Measurements from ENCODE around the gene PFKM. TPM values are rescaled to one million over a fixed set of nuclear protein-coding genes. Genes with fewer than 3 reads are reported as not detected.
A peak's percentile ranks its signal among the peaks of the same experiment; 100 is the strongest.

PFKM gene
- total and polyA plus RNA-seq, 5 donors from 2014 or later, result 4.6 to 13.6 (median 6.0) TPM

DNA sequence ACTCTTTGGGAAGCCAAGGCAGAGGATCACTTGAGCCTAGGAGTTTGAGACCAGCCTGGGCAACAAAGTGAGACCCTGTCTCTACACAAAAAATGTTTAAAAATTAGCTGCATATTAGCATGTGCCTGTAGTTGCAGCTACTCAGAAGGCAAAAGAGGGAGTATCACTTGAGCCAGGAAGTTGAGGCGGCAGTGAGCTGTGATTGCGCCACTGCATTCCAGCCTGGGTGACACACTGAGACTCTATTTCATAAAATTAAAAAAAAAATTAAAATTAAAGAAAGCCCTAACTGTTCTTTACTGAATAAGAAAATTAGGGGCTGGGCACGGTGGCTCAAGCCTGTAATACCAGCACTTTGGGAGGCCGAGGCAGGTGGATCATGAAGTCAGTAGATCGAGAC is 40.3 kb upstream of the PFKM start:
- Mint-ChIP-seq H3K27ac (peak overlapping the region in 2 of 3 donors; percentile 25 to 26), H3K9me3 (peaks cover 0 to 2% (median 0%) of the 10 kb centered on the region in 7 donors), H3K4me3 (no peak overlapping the region), H3K4me1 (peaks cover 0 to 10% (median 2%) of the 10 kb centered on the region in 4 donors), H3K36me3 (peaks cover 31% of the 10 kb centered on the region), H3K27me3 (no peaks in the 10 kb centered on the region)
- DNase-seq (no peak), ATAC-seq (ENCODE audit: low read depth in 2 of 2) (no peak)
- Histone ChIP-seq H3K27me3 (ENCODE audit: control insufficient read depth, insufficient read depth, low read length) (no peaks in the 10 kb centered on the region), H3K9me3 (ENCODE audit: control insufficient read depth in 2 of 2, low read length in 2 of 2) (no peaks in the 10 kb centered on the region), H3K4me1 (ENCODE audit: control insufficient read depth, insufficient read depth, low read length, poor library complexity, severe bottlenecking) (no peaks in the 10 kb centered on the region), H3K27ac (ENCODE audit: insufficient read depth, low read length, poor library complexity, severe bottlenecking) (no peak overlapping the region), H3K4me3 (ENCODE audit: low read depth, low read length) (no peak overlapping the region), H3K36me3 (ENCODE audit: control insufficient read depth, insufficient read depth, low read length) (peaks cover 52% of the 10 kb centered on the region)

DNA sequence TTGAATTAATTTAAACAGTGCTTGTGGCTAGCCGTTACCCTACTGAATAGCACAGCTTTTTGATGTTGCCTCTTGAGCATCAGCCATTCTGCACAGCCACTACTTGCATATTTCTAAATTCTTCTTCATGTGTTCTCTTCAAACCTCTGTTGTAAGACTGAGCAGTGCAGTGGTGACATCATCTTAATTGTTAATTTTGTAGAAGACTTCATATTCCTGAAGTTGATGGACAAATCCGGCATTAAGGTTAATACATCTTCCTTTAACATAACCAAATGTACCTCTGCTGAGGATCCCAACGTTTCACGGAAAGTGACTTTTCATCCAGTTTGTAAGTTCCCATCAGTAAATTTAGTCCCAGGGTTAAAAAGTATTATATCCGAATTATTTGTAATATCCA is 38.9 kb upstream of the PFKM start:
- Histone ChIP-seq H3K9me3 (ENCODE audit: control insufficient read depth in 2 of 2, low read length in 2 of 2) (no peaks in the 10 kb centered on the region), H3K4me3 (ENCODE audit: low read depth, low read length) (no peak overlapping the region), H3K27me3 (ENCODE audit: control insufficient read depth, insufficient read depth, low read length) (no peaks in the 10 kb centered on the region), H3K36me3 (ENCODE audit: control insufficient read depth, insufficient read depth, low read length) (peaks cover 49% of the 10 kb centered on the region), H3K4me1 (ENCODE audit: control insufficient read depth, insufficient read depth, low read length, poor library complexity, severe bottlenecking) (no peaks in the 10 kb centered on the region), H3K27ac (ENCODE audit: insufficient read depth, low read length, poor library complexity, severe bottlenecking) (no peak overlapping the region)
- H3K27me3 Mint-ChIP-seq, result no peaks in the 10 kb centered on the region
- no peak for ATAC-seq (ENCODE audit: low read depth in 2 of 2)
- peaks cover 27% of the 10 kb centered on the region for H3K36me3 Mint-ChIP-seq
- H3K4me1 Mint-ChIP-seq, result peaks cover 0 to 14% (median 2%) of the 10 kb centered on the region in 4 donors
- H3K4me3 Mint-ChIP-seq, result no peak overlapping the region
- peaks cover 0 to 2% (median 0%) of the 10 kb centered on the region in 7 donors for H3K9me3 Mint-ChIP-seq
- H3K27ac Mint-ChIP-seq, result no peak overlapping the region
- DNase-seq, result no peak

DNA sequence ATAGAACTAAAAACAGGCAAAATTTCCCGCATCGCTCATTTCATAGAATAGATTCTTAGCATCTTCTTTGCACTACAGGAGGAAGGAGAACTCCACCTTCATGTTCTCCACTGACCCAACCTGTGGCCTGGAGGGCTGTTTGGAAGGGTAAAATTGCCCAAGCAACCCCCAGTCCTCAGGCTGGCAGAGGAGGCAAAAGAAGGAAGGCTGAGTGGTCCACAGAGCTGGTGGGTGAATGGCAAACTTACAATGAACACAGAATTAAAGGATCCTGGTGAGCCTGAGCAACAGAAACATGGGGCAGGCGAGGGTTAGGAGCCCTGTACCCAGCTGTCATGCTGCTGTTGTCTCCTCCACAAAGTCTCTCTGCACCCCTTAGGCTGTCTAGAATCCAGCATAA is 38.3 kb upstream of the PFKM start:
- Histone ChIP-seq H3K4me1 (ENCODE audit: control insufficient read depth, insufficient read depth, low read length, poor library complexity, severe bottlenecking) (no peaks in the 10 kb centered on the region), H3K27ac (ENCODE audit: insufficient read depth, low read length, poor library complexity, severe bottlenecking) (no peak overlapping the region), H3K9me3 (ENCODE audit: control insufficient read depth in 2 of 2, low read length in 2 of 2) (no peaks in the 10 kb centered on the region), H3K36me3 (ENCODE audit: control insufficient read depth, insufficient read depth, low read length) (peaks cover 53% of the 10 kb centered on the region), H3K27me3 (ENCODE audit: control insufficient read depth, insufficient read depth, low read length) (no peaks in the 10 kb centered on the region), H3K4me3 (ENCODE audit: low read depth, low read length) (no peak overlapping the region)
- H3K4me1 Mint-ChIP-seq, result peaks cover 0 to 10% (median 2%) of the 10 kb centered on the region in 4 donors
- DNase-seq, result no peak
- ATAC-seq (ENCODE audit: low read depth in 2 of 2), result no peak
- peaks cover 30% of the 10 kb centered on the region for H3K36me3 Mint-ChIP-seq
- H3K4me3 Mint-ChIP-seq, result no peak overlapping the region
- H3K9me3 Mint-ChIP-seq, result peaks cover 0 to 2% (median 0%) of the 10 kb centered on the region in 7 donors
- no peaks in the 10 kb centered on the region for H3K27me3 Mint-ChIP-seq
- no peak overlapping the region for H3K27ac Mint-ChIP-seq

DNA sequence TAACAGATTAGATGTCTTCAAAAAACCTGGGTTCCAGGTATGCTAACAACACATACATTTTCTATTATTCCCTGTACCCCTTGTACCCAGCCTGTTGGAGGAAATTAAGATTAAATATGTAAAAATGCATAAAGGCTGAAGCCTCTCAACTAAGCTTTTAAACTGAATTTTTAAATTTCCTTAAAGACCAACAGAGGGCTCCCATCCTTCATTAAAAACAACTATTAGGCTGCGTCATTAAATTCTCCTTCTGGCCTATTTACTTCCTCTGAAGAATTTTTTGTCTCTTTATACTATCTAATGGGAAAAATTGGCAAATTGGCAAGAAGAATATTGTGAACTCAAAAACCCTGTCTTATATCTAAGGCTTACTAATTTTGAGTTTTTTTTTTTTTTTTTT is 35.1 kb upstream of the PFKM start:
- Histone ChIP-seq H3K36me3 (ENCODE audit: control insufficient read depth, insufficient read depth, low read length) (peaks cover 76% of the 10 kb centered on the region), H3K4me1 (ENCODE audit: control insufficient read depth, insufficient read depth, low read length, poor library complexity, severe bottlenecking) (no peaks in the 10 kb centered on the region), H3K9me3 (ENCODE audit: control insufficient read depth in 2 of 2, low read length in 2 of 2) (no peaks in the 10 kb centered on the region), H3K27me3 (ENCODE audit: control insufficient read depth, insufficient read depth, low read length) (no peaks in the 10 kb centered on the region), H3K27ac (ENCODE audit: insufficient read depth, low read length, poor library complexity, severe bottlenecking) (no peak overlapping the region), H3K4me3 (ENCODE audit: low read depth, low read length) (no peak overlapping the region)
- Mint-ChIP-seq H3K4me1 (peaks cover 0 to 10% (median 0%) of the 10 kb centered on the region in 4 donors), H3K36me3 (peaks cover 24% of the 10 kb centered on the region), H3K4me3 (no peak overlapping the region), H3K27ac (no peak overlapping the region), H3K9me3 (no peaks in the 10 kb centered on the region), H3K27me3 (no peaks in the 10 kb centered on the region)
- DNase-seq (peak in 1 of 3 donors; percentile 9), ATAC-seq (ENCODE audit: low read depth in 2 of 2) (no peak)

DNA sequence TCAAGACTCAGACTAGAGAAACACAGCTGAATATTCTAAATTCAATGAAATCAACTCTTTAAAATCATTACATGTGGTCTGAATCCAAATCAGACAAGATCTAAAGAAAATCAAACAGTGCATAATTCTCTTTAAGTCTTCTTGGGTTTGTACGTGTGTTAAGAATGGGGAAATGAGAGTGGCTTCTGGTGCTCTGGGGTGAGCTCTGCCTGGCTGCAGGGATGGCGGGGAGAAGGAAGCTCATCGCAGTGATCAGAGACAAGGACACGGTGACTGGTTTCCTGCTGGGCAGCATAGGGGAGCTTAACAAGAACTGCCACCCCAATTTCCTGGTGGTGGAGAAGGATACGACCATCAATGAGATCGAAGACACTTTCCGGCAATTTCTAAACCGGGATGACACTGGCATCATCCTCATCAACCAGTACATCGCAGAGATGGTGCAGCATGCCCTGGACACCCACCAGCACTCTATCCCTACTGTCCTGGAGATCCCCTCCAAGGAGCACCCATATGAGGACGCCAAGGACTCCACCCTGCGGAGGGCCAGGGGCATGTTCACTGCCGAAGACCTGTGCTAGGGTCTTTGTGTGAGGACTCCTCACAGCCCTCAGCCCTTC is 34.2 kb upstream of the PFKM start:
- no peaks in the 10 kb centered on the region for H3K27me3 ChIP-seq (ENCODE audit: control insufficient read depth, insufficient read depth, low read length)
- peaks cover 0 to 10% (median 0%) of the 10 kb centered on the region in 4 donors for H3K4me1 Mint-ChIP-seq
- peak overlapping the region in 1 of 3 donors; percentile 41 for H3K27ac Mint-ChIP-seq
- no peaks in the 10 kb centered on the region for H3K9me3 Mint-ChIP-seq
- H3K36me3 ChIP-seq (ENCODE audit: control insufficient read depth, insufficient read depth, low read length), result peaks cover 74% of the 10 kb centered on the region
- no peak overlapping the region for H3K4me3 ChIP-seq (ENCODE audit: low read depth, low read length)
- H3K4me3 Mint-ChIP-seq, result no peak overlapping the region
- DNase-seq (no peak), ATAC-seq (ENCODE audit: low read depth in 2 of 2) (no peak)
- no peak overlapping the region for H3K27ac ChIP-seq (ENCODE audit: insufficient read depth, low read length, poor library complexity, severe bottlenecking)
- H3K9me3 ChIP-seq (ENCODE audit: control insufficient read depth in 2 of 2, low read length in 2 of 2), result no peaks in the 10 kb centered on the region
- no peaks in the 10 kb centered on the region for H3K27me3 Mint-ChIP-seq
- H3K36me3 Mint-ChIP-seq, result peaks cover 24% of the 10 kb centered on the region
- no peaks in the 10 kb centered on the region for H3K4me1 ChIP-seq (ENCODE audit: control insufficient read depth, insufficient read depth, low read length, poor library complexity, severe bottlenecking)

DNA sequence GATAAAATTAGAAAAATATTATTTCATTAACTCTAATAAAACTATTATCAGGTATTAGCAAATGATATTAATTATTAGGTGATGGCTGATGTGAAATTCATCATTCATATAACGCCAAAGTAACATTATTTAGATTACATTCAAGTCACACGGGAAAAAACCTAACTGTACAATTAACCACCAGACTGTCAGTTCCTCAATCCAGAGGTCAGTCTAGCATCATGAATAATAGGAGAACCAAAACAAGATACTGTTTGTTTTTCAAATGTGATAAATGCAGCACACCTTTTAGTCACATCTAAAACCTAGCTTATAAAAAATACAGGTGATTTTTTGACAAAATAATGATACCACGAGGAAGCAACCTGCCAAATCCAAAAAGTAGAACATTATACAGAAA is 32.8 kb upstream of the PFKM start:
- no peaks in the 10 kb centered on the region for H3K27me3 ChIP-seq (ENCODE audit: control insufficient read depth, insufficient read depth, low read length)
- no peaks in the 10 kb centered on the region for H3K9me3 Mint-ChIP-seq
- H3K36me3 Mint-ChIP-seq, result peaks cover 33% of the 10 kb centered on the region
- DNase-seq, result no peak
- H3K27ac ChIP-seq (ENCODE audit: insufficient read depth, low read length, poor library complexity, severe bottlenecking), result no peak overlapping the region
- no peak for ATAC-seq (ENCODE audit: low read depth in 2 of 2)
- H3K4me1 Mint-ChIP-seq, result peaks cover 0 to 10% (median 0%) of the 10 kb centered on the region in 4 donors
- no peak overlapping the region for H3K27ac Mint-ChIP-seq
- no peaks in the 10 kb centered on the region for H3K9me3 ChIP-seq (ENCODE audit: control insufficient read depth in 2 of 2, low read length in 2 of 2)
- H3K27me3 Mint-ChIP-seq, result no peaks in the 10 kb centered on the region
- no peak overlapping the region for H3K4me3 Mint-ChIP-seq
- no peaks in the 10 kb centered on the region for H3K4me1 ChIP-seq (ENCODE audit: control insufficient read depth, insufficient read depth, low read length, poor library complexity, severe bottlenecking)
- no peak overlapping the region for H3K4me3 ChIP-seq (ENCODE audit: low read depth, low read length)
- peaks cover 75% of the 10 kb centered on the region for H3K36me3 ChIP-seq (ENCODE audit: control insufficient read depth, insufficient read depth, low read length)

DNA sequence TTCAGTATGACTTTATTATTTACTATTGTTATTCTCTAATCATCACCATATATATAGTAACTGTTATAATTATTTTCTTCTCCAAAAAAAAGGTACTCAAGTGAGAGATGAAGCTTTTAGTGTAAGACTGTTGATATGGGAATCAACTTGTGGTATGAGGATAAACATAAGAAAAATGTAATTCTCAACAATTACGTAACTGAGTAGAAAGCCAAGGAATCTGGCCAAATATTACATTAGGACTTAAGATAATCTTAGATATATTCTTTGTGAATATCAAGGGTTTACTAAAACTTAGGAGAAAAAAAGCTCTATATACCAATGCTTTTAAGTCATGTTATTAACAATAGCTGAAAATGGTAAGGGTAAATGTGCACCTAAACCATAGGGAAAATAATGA is 26.6 kb upstream of the PFKM start:
- no peak overlapping the region for H3K27ac Mint-ChIP-seq
- ATAC-seq (ENCODE audit: low read depth in 2 of 2), result no peak
- no peaks in the 10 kb centered on the region for H3K9me3 Mint-ChIP-seq
- peaks cover 0 to 7% (median 2%) of the 10 kb centered on the region in 4 donors for H3K4me1 Mint-ChIP-seq
- Histone ChIP-seq H3K9me3 (ENCODE audit: control insufficient read depth in 2 of 2, low read length in 2 of 2) (no peaks in the 10 kb centered on the region), H3K4me1 (ENCODE audit: control insufficient read depth, insufficient read depth, low read length, poor library complexity, severe bottlenecking) (no peaks in the 10 kb centered on the region), H3K36me3 (ENCODE audit: control insufficient read depth, insufficient read depth, low read length) (peaks cover 76% of the 10 kb centered on the region), H3K27me3 (ENCODE audit: control insufficient read depth, insufficient read depth, low read length) (no peaks in the 10 kb centered on the region), H3K27ac (ENCODE audit: insufficient read depth, low read length, poor library complexity, severe bottlenecking) (no peak overlapping the region), H3K4me3 (ENCODE audit: low read depth, low read length) (no peak overlapping the region)
- no peak for DNase-seq
- H3K4me3 Mint-ChIP-seq, result no peak overlapping the region
- peaks cover 25% of the 10 kb centered on the region for H3K36me3 Mint-ChIP-seq
- H3K27me3 Mint-ChIP-seq, result no peaks in the 10 kb centered on the region

DNA sequence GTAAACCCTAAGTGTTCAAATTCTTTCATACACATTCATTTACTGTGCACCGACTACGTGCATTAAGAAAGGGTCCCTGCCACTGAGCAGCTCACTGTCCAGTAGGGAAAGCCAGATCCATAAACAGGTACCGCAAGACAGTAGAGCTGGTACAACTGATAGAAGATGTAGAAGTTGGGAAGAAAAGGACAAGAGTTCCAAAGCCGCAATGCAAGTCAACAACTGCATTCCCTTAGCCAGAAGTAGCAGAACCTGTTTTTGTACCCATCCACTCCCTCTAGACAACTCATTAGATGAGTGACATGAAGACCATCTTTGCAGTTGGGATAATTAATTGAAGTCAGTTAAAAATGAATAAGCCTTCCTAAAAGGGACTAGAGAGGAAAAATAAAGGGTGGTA is 14.6 kb upstream of the PFKM start:
- no peaks in the 10 kb centered on the region for H3K27me3 ChIP-seq (ENCODE audit: control insufficient read depth, insufficient read depth, low read length)
- Mint-ChIP-seq H3K27ac (peak overlapping the region; percentile 52 to 98 (median 96)), H3K4me1 (peaks cover 27 to 58% (median 43%) of the 10 kb centered on the region in 4 donors), H3K27me3 (no peaks in the 10 kb centered on the region), H3K9me3 (no peaks in the 10 kb centered on the region), H3K36me3 (peaks cover 4% of the 10 kb centered on the region), H3K4me3 (peak overlapping the region; percentile 88 to 97 (median 93))
- H3K27ac ChIP-seq (ENCODE audit: insufficient read depth, low read length, poor library complexity, severe bottlenecking), result peak overlapping the region; percentile 96
- H3K4me1 ChIP-seq (ENCODE audit: control insufficient read depth, insufficient read depth, low read length, poor library complexity, severe bottlenecking), result peaks cover 21% of the 10 kb centered on the region
- no peaks in the 10 kb centered on the region for H3K9me3 ChIP-seq (ENCODE audit: control insufficient read depth in 2 of 2, low read length in 2 of 2)
- ATAC-seq (ENCODE audit: low read depth in 2 of 2) (no peak), DNase-seq (no peak)
- peak overlapping the region; percentile 86 for H3K4me3 ChIP-seq (ENCODE audit: low read depth, low read length)
- H3K36me3 ChIP-seq (ENCODE audit: control insufficient read depth, insufficient read depth, low read length), result peaks cover 6% of the 10 kb centered on the region

All from CD4-positive, CD25-positive, alpha-beta regulatory T cell (primary cell).